ENCODE measurements around the gene LRRN4.

LRRN4 gene

DNA sequence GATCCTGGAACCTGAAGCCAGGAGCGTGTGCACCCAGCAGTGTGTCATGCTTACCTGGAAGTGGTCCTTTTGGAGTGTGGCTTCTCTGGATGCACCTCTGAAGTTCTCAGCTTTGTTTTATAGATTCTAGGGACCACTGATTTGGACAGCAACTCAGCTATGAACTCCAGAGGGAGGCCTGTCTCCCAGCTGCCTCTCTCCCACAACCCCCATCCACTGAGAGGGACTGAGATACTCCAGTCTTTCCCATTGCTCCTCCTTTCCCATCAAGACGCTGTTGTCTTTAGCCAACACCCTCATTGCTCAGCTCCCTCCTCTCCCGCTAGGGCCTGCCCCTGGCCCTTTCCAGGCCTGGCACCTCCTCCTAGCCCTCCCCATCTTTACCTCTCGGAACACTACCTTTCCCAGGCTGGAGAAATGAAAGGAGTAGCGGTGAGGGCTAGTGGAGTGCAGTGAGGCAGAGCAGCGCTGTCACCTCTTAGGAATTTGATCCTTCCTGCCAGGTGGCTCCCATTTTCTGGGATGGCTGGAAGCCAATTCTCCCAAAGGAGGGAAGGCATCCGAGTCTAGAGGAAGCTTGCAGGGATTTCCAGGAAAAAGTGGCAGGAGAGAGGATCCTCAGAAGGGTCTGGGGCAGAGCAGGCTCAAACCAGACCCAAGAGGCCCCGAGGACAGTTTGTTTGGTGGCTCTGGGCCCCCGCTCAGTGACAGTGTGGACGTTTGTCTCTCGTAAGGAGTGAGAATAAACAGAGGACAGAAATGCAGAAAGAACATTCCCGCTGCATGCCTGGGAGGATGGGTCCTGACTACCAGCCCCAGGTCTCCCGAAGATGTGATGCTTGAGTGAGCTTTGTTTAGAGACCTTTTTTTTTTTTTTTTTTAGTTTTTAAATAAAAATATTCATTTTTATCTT is at the start of gene LRRN4:
LRRN4 (minus strand) TSS at position 285 of the 913 bp plus-strand sequence. CDS start 1,261 bp downstream, outside the sequence.
- DNase-seq = no peak

DNA sequence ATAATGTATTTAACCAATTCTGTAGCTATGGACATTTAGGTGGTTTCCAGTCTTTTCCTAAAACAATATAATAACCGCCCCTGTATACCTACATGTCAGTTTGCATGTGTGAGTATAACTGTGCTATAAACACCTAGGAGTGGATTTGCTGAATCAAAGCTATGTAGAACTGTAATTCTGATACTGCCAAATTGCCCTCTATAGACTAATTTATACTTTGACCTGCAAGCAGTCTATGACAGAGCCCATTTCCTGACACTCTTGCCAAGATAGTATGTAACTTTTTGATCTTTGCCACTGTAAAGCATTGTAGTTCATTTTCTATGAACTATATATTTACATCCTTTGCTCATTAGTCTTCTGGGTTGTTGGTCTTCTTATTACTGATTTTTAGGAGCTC is 49.4 kb upstream of the LRRN4 start:
- DNase-seq = no peak

DNA sequence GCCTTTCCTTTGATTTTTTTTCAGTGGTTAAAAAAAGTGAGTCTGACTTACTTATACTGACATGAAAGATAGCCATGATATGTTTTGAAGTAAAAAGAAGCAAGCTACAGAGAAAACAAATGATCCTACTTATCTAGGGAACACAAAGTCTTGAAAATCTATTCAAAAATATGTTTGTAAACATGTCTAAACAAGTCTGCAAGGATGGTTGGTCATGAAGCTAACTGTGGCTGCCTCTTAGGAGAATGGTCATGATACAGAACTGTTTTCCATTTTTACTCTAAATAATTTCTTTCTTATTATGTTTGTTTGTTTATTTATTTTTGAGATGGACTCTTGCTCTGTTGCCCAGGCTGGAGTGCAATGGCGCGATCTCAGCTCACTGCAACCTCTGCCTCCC is 47.5 kb upstream of the LRRN4 start:
- no peak for DNase-seq

DNA sequence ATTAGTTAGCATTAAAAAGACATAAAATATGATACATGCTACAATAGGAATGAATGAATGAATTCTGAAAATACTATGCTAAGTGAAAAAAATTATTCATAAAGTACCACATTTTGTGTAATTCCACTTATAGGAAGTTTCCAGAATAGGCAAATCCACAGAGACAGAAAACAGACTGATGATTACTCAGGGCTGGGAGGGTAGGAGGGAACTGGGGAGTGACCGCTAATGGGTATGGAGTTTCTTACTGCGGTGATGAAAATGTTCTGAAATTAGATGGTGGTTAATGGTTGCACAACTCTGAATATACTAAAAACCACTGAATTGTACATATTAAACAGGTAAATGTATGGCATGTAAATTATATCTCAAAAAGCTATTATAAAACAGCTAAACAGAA is 46.4 kb upstream of the LRRN4 start:
- no peak for DNase-seq

DNA sequence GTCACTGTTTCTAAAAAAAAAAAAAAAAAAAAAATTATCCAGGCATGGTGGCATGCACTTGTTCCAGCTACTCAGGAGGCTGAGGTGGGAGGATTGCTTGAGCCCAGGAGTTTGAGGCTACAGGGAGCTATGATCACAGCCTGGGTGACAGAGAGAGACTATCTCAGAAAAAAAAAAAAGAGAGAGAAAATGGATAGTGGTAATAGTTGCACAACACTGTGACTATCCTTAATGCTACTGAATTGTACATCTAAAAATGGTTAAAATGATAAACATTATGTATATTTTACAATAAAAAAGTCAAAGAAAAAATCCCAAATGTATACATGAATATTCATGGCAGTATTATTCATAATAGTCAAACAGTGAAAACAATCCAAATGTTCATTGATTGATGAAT is 46.0 kb upstream of the LRRN4 start:
- DNase-seq = no peak

DNA sequence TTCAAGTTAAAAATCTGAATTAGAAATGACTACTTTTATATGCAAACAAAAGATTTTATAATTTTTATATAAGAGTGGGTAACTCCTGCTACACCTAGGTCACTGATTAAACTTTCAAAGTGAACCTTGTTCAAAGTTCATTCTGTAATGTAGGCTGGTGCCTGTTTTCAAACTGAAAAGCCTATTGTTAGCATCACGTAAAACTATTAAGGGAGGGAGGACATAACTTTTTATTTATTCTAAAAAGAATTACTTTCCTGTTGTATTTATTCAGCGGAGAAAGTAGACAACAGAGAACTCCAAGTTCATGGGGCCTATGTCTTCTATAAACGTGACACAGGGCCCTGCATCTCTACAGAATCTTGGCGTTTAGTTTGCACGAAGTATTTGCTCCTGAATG is 41.5 kb upstream of the LRRN4 start:
- no peak for DNase-seq

DNA sequence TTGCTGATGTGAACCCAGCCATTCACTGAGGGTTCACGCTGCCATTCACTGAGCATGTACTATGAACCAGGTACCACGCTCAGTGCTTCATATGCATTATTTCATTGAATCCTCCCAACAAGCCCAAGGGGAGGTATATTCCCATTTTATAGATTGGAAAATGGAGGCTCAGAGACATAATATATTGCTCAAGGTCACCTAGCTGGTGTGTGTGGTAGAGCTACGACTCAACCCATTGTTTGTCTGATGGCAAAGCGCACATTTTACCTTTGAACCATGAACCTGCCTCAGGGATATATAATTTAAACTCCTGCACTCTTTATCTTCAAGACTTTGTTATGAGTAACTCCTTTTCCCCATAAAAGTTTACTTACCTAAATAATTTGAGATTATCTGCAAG is 40.7 kb upstream of the LRRN4 start:
- DNase-seq = no peak

DNA sequence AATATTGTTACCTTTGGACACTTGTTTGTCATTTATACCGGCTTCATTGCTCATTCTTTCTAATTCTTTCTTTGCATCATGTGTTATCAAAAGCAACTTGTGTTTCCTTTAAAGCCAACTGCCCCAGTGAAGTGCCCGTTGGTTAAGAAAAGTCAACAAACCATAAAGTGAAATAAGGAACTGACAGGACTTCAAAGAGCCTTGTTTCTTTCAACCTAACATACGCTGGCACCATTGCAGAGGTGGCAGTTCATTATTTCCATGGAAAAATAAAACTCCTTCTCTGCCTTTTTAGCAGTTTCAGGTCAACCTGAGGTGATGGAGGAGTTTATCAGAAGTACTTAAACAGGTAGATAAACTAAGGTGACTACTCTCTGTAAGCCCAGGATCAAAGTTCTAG is 40.2 kb upstream of the LRRN4 start:
- DNase-seq = no peak

DNA sequence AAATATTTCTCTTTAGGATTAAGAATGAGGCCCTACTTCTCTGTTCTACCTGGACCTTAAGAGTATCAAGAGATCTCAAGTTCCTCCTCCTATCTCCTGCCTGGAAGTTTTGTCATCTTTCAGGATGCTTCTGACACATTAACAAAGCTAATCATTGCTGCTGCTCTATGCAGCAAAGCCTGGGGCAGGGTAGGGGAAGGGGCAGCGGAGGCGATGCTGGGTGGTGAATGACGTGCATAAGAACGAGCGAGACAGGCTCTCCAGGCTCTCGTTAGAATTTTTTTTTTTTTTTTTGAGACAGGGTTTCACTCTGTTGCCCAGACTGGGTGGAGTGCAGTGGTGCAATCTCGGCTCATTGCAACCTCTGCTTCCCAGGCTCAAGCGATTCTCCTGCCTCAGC is 37.8 kb upstream of the LRRN4 start:
- no peak for DNase-seq

DNA sequence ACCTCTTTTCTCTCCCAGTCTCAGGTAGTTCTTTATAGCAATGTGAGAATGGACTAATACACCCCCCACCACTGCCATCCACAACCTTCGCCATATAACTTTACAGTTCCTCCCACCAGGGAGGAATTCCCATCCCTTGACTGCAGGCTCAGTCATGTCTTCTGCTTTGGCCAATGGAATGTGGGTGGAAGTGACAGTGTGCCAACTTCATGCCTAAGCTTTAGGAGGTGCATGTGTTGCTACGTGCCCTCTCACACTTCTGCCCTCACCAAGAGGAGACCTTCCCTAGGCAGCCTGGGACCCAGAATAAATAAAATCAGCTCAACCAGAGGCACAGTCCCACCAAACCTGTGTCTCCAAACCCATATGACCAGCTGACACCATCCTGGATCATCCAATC is 33.0 kb upstream of the LRRN4 start:
- no peak for DNase-seq

DNA sequence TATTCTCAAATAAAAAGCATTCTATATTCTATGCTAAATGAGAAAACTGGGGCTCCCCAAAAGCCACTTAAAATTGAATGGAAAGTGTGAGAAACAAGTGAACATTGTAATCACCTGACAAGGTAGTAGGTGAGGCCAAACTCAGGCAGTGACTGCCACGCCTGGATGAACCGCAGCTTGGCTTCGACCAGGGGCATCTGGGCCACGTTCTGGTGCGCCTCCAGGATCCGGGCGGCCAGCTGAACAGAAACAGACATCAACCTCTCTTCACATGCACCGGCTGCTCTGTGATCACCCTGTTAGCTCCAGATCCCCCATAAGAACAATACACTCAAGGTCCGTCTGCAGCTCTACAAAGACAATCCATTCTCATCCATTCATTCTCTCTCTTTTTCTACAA is 30.1 kb upstream of the LRRN4 start:
- no peak for DNase-seq

DNA sequence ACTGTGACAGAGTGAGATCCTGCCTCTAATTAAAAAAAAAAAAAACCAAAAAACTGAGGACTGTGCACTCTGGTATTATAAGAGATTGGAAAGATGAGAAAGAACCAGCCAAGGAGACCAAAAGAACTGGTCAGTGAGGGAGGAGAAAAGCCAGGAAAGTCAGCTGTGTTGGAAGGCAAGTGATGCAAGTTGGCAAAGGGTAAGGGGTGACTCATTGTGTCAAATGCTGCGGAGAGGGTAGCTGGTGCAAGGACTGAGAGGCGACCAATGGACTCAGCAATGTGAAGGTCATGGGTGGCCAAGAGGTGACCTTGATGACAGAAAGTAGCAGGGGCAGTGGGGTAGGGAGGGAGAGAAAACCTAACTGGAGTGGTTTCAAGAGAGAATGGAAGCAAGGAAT is 27.4 kb upstream of the LRRN4 start:
- DNase-seq = no peak

DNA sequence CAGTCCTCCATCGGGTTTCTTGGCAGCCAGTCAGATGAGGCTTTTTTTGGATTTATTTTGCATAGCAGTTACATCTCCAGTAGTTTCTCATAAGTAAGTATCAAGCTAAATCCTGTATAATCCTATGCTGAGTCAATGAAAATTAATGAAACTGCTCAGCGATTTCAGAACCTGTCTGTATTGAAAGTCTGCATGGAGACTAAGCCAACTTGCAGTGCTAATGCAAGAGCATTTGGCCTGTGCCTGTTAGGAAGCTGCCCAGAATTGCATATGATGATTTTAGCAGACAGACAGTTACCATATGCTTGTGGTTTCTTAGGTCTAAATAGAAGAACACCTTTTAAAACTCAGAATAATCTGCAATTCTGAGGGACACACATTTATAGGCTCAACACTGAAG is 25.2 kb upstream of the LRRN4 start:
- no peak for DNase-seq

DNA sequence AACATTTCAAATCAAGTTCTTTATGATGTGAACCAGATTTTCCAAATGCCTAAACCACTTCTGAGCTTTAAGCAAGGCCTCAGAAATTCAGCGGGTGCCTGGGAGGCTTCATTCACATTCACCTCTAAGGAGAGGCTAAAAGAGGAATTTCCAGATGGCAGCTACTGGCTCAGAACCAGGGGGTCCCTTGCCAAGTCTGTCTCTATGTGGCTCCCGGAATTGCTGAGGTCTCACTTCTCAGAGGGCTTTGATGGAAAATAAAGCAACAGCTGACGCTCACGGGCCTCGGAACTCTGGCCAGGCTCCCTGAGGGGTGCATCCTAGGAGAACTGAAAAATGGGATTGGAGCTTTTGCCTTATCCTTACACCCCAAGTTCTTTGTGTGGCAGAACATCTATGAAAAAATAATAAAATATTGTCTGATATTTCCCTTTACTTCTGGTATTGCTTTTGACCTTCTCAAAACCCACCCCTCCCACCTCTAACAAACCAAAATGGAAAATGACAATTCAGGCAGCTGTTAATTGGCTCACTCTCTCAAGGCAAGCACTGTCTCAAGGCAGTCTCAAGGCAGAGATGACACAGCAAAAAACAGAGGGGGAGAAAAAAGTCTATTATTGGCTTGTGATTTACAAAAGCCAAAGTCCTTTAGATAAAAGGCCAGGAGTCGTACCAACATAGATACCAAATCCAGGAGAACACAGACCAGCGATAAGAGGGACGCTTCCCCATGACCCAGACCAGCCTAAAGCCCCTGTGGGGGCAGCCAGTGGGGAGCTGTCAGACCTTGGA is 21.8 kb upstream of the LRRN4 start:
- DNase-seq = peak; percentile 85

DNA sequence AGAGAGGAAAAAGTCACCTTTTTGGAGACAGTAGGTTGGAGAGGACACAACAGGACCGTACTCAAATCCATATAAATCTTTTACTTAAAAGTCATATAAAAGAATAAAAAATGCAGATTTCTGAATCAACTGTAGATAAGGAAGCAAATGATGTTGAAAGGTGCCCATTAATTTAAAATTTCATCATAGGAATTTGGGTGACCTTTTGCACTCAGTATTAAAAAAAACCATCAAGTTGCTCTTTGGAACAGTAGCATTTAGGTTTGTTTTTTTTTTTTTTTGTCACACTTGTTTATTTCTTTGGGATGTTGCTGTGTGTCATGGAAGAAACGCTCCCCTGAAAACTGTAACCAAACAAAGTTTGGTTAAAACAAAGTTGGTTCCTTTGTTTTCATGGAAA is 20.9 kb upstream of the LRRN4 start:
- no peak for DNase-seq

DNA sequence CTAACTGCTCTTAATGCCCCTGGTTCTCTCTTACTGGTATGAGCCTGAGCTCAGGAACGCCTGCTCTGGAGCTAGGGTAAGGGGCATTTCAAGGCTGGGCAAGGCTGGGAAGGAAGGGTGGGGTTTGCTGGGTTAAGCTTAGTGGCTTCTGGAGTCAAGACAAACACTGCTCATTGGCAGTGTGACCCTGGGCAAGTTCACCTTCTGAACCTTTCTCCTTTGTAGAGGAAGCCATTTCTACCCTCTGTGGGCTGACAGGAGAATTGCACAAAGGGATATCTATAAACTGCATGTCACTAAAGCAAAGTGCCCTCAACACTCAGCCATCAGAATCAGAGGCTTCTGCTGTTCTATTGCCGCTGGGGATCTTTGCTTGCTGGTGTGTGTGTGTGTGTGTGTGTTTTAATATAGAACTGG is 20.3 kb upstream of the LRRN4 start:
- DNase-seq = no peak

DNA sequence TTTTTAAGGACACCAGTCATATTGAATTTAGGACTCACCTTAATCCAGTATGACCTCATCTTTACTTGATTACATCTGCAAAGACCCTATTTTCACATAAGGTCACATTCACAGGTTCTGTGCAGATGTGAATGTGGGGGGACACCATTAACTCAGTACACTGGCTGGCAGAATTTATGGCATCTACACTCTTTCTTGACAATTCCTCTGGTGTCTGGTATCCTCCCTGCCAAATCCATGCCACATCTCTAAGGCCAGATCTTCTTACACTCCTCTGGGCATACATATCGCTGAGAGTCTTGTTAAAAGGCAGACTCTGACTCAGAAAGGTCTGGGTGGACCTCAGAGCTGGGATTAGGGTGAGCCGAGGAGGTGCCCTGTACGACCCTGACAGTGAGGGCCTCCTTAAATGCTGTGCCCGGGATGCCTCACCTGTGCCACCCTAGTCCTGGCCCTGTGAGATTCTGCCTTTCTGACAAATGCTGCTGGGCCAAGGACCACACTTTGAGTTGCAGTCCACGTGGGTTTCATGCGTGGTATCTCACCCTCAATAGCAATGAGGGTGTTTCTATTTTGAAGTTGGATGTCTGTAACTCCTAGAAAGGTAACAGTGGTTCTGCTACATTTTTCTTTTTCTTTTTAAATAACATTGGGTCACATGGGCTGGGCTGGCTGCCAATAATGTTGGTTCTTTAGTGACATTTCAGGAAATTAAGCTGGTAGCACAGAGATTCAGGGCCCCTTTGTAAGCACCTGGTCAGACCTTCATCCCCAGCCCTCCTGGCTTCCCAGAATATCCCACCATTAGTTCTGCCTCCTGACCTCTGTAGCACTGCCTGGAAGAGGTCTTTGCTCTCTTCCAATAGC is 17.2 kb upstream of the LRRN4 start:
- DNase-seq = no peak

DNA sequence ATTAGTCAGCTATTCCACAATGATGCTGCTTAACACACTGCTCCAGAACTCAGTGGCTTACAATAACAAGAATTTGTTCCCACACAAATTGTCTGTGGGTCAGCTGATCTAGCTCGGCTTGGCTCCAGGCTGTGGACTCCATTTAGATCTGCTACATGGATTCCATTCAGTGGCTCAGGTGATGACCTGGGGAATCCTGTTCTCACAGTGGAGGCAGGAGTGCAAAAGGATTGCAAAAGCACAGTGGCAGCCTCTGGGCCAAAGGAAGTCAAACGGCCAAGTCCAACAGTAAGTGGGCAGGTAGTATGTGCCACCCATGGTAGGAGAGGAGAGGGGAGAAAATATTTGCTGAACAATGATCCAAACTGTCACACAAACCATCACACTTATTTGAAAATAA is 15.8 kb upstream of the LRRN4 start:
- DNase-seq = no peak

DNA sequence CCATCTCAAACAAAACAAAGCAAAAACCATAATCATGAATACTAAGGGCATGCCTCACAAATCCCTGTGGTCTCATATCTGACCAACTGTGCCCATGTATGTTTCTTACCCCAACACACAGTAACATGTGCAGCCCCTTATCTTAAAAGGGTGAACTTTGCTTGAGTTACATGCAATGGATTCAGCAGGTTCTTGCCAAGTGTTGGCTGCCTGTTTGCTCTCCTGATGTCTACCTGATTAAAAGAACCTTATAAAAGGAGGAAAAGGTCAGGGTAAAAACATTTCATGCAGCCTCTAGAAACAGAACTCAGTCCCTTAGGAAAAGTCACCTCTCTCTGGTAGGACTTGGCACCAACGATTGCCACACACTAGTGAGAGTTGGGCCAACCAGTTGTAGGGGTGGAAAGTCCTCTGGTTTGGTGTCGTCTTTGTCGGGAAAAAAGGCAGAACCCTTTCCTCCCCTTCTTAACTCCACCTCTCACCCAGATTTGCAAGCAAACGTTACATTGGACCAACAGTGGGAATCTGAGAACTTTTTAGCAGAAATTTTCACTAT is 14.0 kb upstream of the LRRN4 start:
- no peak for DNase-seq

DNA sequence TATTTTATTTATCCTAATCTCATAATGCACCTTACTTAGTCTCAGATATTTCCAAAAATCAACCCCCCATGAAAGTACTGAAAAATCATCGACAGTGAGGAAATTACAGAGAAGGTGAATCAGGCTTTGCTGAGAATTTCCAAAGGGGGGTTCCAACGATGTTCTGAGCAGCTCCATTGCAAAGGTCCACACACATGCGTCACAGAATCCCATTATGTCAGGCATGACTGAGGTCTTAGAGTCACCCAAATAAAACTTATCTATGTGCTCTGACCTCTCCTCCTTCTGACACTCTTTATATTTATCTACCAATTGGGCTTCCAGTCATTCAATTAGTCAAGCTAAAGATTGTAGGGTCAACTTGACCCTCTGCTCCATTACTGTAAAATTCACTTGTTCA is 12.7 kb upstream of the LRRN4 start:
- no peak for DNase-seq

DNA sequence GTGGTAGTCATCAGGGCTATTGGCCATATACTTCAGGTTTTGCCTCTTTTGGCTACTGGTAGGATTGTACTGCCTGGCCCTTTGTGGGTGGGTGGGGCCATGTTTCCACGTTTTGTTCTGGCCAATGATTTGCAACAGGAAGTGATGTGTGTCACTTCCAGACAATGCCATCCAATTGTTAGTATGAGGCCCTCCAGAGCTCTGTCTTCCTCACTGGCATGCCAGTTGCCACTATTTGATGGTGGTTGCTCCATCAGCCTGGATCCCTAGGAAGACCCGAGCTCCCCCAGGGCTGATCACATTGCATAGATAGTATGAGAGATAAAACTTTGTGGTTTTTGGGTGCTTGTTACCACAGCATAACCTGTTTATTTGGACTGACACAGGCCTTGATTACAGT is 7.7 kb upstream of the LRRN4 start:
- DNase-seq = no peak

DNA sequence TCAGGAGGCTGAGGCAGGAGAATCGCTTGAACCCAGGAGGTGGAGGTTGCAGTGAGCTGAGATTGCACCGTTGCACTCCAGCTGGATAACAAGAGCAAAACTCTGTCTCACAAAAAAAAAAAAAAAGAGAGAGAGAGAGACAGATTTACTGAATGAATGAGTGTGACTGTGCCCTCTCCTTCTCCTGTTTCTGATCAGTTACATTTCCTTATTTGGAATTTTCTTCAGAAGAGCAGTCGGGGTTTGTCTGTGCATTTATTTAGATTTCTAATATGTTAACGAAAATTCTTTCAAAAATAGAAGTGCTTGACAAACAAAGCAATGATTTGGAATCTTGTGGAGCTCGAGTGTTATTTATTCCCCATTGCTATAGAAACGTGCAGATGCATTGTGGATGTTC is 6.4 kb upstream of the LRRN4 start:
- no peak for DNase-seq
